Activated B cell treated with CpG ODN at 0.5 μM for 24 hours (primary cell): ENCODE measurements around the gene XDH. TPM values are rescaled to one million over a fixed set of nuclear protein-coding genes. Genes with fewer than 3 reads are reported as not detected.
A peak's percentile ranks its signal among the peaks of the same experiment; 100 is the strongest.

Experiments used
- ATAC-seq: fragments of 200-7000 bp; cut with Tn5 transposase; one replicate; pipeline ENCODE4 v1.10.0; 2021; ENCODE audit warnings: low read depth, mild to moderate bottlenecking, moderate library complexity
- CTCF ChIA-PET: fragments of 350-600 bp; sonication (Branson Sonifier 250); formaldehyde crosslinking; loops from one replicate; lab custom pipeline; 2021; ENCODE audit warnings: antibody characterized with exemption; lab: Charles Lee
- POLR2A ChIA-PET: fragments of 350-600 bp; sonication (Branson Sonifier 250); formaldehyde crosslinking; loops from one replicate; lab custom pipeline; 2021; ENCODE audit warnings: antibody characterized with exemption; lab: Charles Lee
- DNase-seq: peaks from one replicate; pipeline ENCODE4 v3.0.0; 2022
- H3K27ac Mint-ChIP-seq: one replicate; pipeline ENCODE4 v1.8.0; 2020; ENCODE audit warnings: mixed read lengths
- H3K27me3 Mint-ChIP-seq: one replicate; pipeline ENCODE4 v1.8.0; 2021; ENCODE audit warnings: mixed read lengths
- H3K36me3 Mint-ChIP-seq: one replicate; pipeline ENCODE4 v1.8.0; 2021; ENCODE audit warnings: low read depth, mixed read lengths
- H3K4me1 Mint-ChIP-seq: one replicate; pipeline ENCODE4 v1.8.0; 2021; ENCODE audit warnings: mixed read lengths
- H3K4me3 Mint-ChIP-seq: one replicate; pipeline ENCODE4 v1.8.0; 2020; ENCODE audit warnings: mild to moderate bottlenecking, mixed read lengths
- H3K9me3 Mint-ChIP-seq: one replicate; pipeline ENCODE4 v1.8.0; 2020; ENCODE audit warnings: mixed read lengths
- CTCF ChIP-seq: fragments of 200-600 bp; IDR thresholded peaks from one replicate; pipeline ENCODE4 v1.8.0; 2022; ENCODE audit warnings: antibody characterized with exemption, mild to moderate bottlenecking
- intact Hi-C: fragments of 100-400 bp; cut with micrococcal nuclease; formaldehyde crosslinking; loops from one replicate; pipeline ENCODE4 v1.15.1; 2024
- total RNA-seq: library from RNA; stranded (reverse); gene quantifications from 2 replicates; pipeline ENCODE4 v1.2.3, GENCODE V29; 2022

The XDH gene
- total RNA-seq, 1 donor from 2014 or later: not detected

GRCh38 chr2:31333046-31333445, 81.5 kb downstream of the XDH start:
- no peaks in the 10 kb centered on the region for H3K9me3 Mint-ChIP-seq
- no peak overlapping the region for H3K27ac Mint-ChIP-seq
- DNase-seq (no peak), ATAC-seq (no peak)
- H3K4me1 Mint-ChIP-seq: peaks cover 10% of the 10 kb centered on the region
- no peak overlapping the region for H3K4me3 Mint-ChIP-seq
- CTCF ChIA-PET: interaction anchor here (0.6 to 8.6 kb wide), 30 partner anchors 9 to 630 kb away, joined by 3 to 173 read pairs (median 4); partner anchors contain the start of genes CAPN14, EHD3 and GALNT14
- H3K36me3 Mint-ChIP-seq: no peaks in the 10 kb centered on the region
- H3K27me3 Mint-ChIP-seq: peaks cover 3% of the 10 kb centered on the region
- intact Hi-C loops: loop anchor here (1.0 to 2.0 kb wide), 10 partner anchors 76 to 1168 kb away; partner anchors contain the start of gene GALNT14
- no peak for TF ChIP-seq CTCF
- POLR2A ChIA-PET: interaction anchor here (0.9 kb wide), 1 partner anchor 99 kb away, joined by 3 read pairs; the partner anchor contains the start of gene EHD3

- DNase-seq (no peak), ATAC-seq (no peak)
- no peak for TF ChIP-seq CTCF
- Mint-ChIP-seq H3K36me3 (no peaks in the 10 kb centered on the region), H3K9me3 (no peaks in the 10 kb centered on the region), H3K27ac (no peak overlapping the region), H3K27me3 (peaks cover 3% of the 10 kb centered on the region), H3K4me3 (no peak overlapping the region), H3K4me1 (peaks cover 10% of the 10 kb centered on the region)
- ChIA-PET POLR2A (no interaction called here), CTCF (interaction anchor here (0.9 to 8.6 kb wide), 15 partner anchors 14 to 627 kb away, joined by 3 to 173 read pairs (median 6); partner anchors contain the start of gene GALNT14)
- intact Hi-C loops: loop anchor here (2.0 kb wide), 4 partner anchors 76 to 1168 kb away; no protein-coding TSS in a partner anchor
Observed at GRCh38 chr2:31332521-31332920, 82.0 kb downstream of the XDH start.

GRCh38 chr2:31331156-31331555, 83.4 kb downstream of the XDH start:
- TF ChIP-seq CTCF: no peak
- ChIA-PET CTCF (interaction anchor here (0.8 to 8.6 kb wide), 12 partner anchors 67 to 1166 kb away, joined by 3 to 173 read pairs (median 4); partner anchors contain the start of gene EHD3), POLR2A (interaction anchor here (1.1 to 2.0 kb wide), 3 partner anchors 12 to 161 kb away, joined by 4 to 12 read pairs (median 7); no protein-coding TSS in a partner anchor)
- Mint-ChIP-seq H3K9me3 (no peaks in the 10 kb centered on the region), H3K4me1 (peaks cover 12% of the 10 kb centered on the region), H3K4me3 (no peak overlapping the region), H3K27me3 (peaks cover 3% of the 10 kb centered on the region), H3K27ac (no peak overlapping the region), H3K36me3 (no peaks in the 10 kb centered on the region)
- no peak for DNase-seq
- intact Hi-C loops: no loop called here
- ATAC-seq: peak; percentile 71

DNA sequence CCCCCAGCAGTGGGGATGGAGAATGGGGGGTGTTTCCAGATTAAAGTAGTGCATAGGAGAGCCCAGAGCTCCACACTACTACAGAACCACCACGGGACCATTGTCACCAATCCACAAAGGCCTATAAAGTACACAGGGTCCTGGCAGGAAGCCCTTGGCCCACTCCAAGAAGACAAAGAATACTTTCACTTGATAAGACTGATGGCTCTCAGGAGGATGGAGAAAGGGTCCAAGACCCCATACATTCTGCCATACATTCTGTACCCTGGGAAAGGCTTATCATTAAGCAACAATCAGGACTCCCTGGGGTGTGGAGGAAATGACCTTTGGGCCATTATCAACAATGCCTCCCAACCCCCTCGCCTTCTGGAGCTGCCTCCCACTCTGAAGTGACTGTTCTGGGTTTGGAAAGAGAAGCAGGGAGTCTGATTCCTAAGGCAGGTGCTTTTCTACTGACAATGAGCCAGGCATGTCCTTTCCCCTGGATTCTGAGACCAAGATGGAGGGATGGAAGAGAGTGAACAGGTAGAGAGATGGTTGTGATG, 85.4 kb downstream of the XDH start:
- ATAC-seq: no peak
- H3K4me1 Mint-ChIP-seq: peaks cover 22% of the 10 kb centered on the region

More for the DNA sequence above, 85.4 kb downstream of the XDH start:
- no peaks in the 10 kb centered on the region for H3K27me3 Mint-ChIP-seq
- CTCF ChIA-PET: interaction anchor here (0.6 to 8.6 kb wide), 3 partner anchors 159 to 1880 kb away, joined by 4 to 173 read pairs (median 71); no protein-coding TSS in a partner anchor
- H3K36me3 Mint-ChIP-seq: no peaks in the 10 kb centered on the region
- POLR2A ChIA-PET: interaction anchor here (2.0 kb wide), 1 partner anchor 73 kb away, joined by 7 read pairs; no protein-coding TSS in a partner anchor
- H3K27ac Mint-ChIP-seq: no peak overlapping the region
- no peak for TF ChIP-seq CTCF
- no peak for DNase-seq
- no peak overlapping the region for H3K4me3 Mint-ChIP-seq
- intact Hi-C loops: no loop called here
- no peaks in the 10 kb centered on the region for H3K9me3 Mint-ChIP-seq
